ENCODE measurements around the gene NUDT22. TPM values are rescaled to one million over a fixed set of nuclear protein-coding genes. Genes with fewer than 3 reads are reported as not detected.

Gene NUDT22
- total RNA-seq, 2 donors from 2014 or later, result 110 to 168 TPM

- TF ChIP-seq CTCF (IDR thresholded peaks at IDR 0.05), result no peak
- DNase-seq, result no peak
- Histone ChIP-seq H3K4me3 (peak overlapping the region; percentile 49), H3K4me1 (peaks cover 17% of the 10 kb centered on the region), H3K27ac (peak overlapping the region; percentile 85), H3K9me3 (no peaks in the 10 kb centered on the region), H3K9ac (ENCODE audit: low read depth in 2 of 2, low read length in 2 of 2) (peak overlapping the region; percentile 53 to 76), H3K27me3 (no peaks in the 10 kb centered on the region), H3K36me3 (peaks cover 8% of the 10 kb centered on the region)
- intact Hi-C loops (cut with DNase I), result no loop called here
Observed at GRCh38 chr11:64208086-64208795, 17.8 kb upstream of the NUDT22 start.

- Histone ChIP-seq H3K36me3 (peaks cover under 1% of the 10 kb centered on the region), H3K4me1 (peaks cover 17% of the 10 kb centered on the region), H3K27me3 (no peaks in the 10 kb centered on the region), H3K4me3 (no peak overlapping the region), H3K27ac (peak overlapping the region; percentile 85), H3K9ac (ENCODE audit: low read depth in 2 of 2, low read length in 2 of 2) (no peak overlapping the region), H3K9me3 (no peaks in the 10 kb centered on the region)
- no peak for DNase-seq
- intact Hi-C loops (cut with DNase I), result no loop called here
- no peak for TF ChIP-seq CTCF (IDR thresholded peaks at IDR 0.05)
Observed at GRCh38 chr11:64208796-64209562, 17.1 kb upstream of the NUDT22 start.

- DNase-seq, result no peak
- Histone ChIP-seq H3K9me3 (no peaks in the 10 kb centered on the region), H3K36me3 (no peaks in the 10 kb centered on the region), H3K4me1 (peaks cover 17% of the 10 kb centered on the region), H3K27me3 (no peaks in the 10 kb centered on the region), H3K9ac (ENCODE audit: low read depth in 2 of 2, low read length in 2 of 2) (no peak overlapping the region), H3K27ac (no peak overlapping the region), H3K4me3 (no peak overlapping the region)
- intact Hi-C loops (cut with DNase I), result no loop called here
- no peak for TF ChIP-seq CTCF (IDR thresholded peaks at IDR 0.05)
Observed at GRCh38 chr11:64209563-64209843, 16.6 kb upstream of the NUDT22 start.

GRCh38 chr11:64210301-64211020, 15.6 kb upstream of the NUDT22 start:
- no peak for TF ChIP-seq CTCF (IDR thresholded peaks at IDR 0.05)
- no peak overlapping the region for H3K9ac ChIP-seq (ENCODE audit: low read depth in 2 of 2, low read length in 2 of 2)
- no peak overlapping the region for H3K4me3 ChIP-seq
- H3K27ac ChIP-seq, result no peak overlapping the region
- H3K4me1 ChIP-seq, result peaks cover 12% of the 10 kb centered on the region
- H3K36me3 ChIP-seq, result no peaks in the 10 kb centered on the region
- no peak for DNase-seq
- H3K27me3 ChIP-seq, result no peaks in the 10 kb centered on the region
- no peaks in the 10 kb centered on the region for H3K9me3 ChIP-seq
- intact Hi-C loops (cut with DNase I), result no loop called here

- Histone ChIP-seq H3K27me3 (no peaks in the 10 kb centered on the region), H3K4me1 (peaks cover 5% of the 10 kb centered on the region), H3K4me3 (no peak overlapping the region), H3K9ac (ENCODE audit: low read depth in 2 of 2, low read length in 2 of 2) (no peak overlapping the region), H3K36me3 (no peaks in the 10 kb centered on the region), H3K27ac (no peak overlapping the region), H3K9me3 (no peaks in the 10 kb centered on the region)
- intact Hi-C loops (cut with DNase I), result no loop called here
- DNase-seq, result no peak
- no peak for TF ChIP-seq CTCF (IDR thresholded peaks at IDR 0.05)
Observed at GRCh38 chr11:64211181-64211872, 14.7 kb upstream of the NUDT22 start.
